ENCODE results near the gene TRAPPC8. TPM values are rescaled to one million over a fixed set of nuclear protein-coding genes. Genes with fewer than 3 reads are reported as not detected.

TRAPPC8 gene
- total and polyA plus RNA-seq, 4 donors = 12.4 to 73.5 (median 35.8) TPM

GRCh38 chr18:31791817-31792579 is 150.9 kb downstream of the TRAPPC8 start:
- H3K27me3 ChIP-seq (ENCODE audit: control insufficient read depth in 3 of 3, insufficient read depth in 3 of 3, low read length in 2 of 3) = no peaks in the 10 kb centered on the region

GRCh38 chr18:31789409-31789808 is 153.5 kb downstream of the TRAPPC8 start:
- Histone ChIP-seq H3K27ac (ENCODE audit: low read depth in 1 of 2, low read length in 1 of 2) (no peak overlapping the region), H3K9me3 (ENCODE audit: control insufficient read depth in 4 of 4, insufficient read depth in 3 of 4, low read length in 3 of 4) (no peaks in the 10 kb centered on the region), H3K9ac (ENCODE audit: insufficient read depth in 1 of 2, low read length in 2 of 2) (no peak overlapping the region), H3K4me3 (no peak overlapping the region), H3K27me3 (ENCODE audit: control insufficient read depth in 3 of 3, insufficient read depth in 3 of 3, low read length in 2 of 3) (no peaks in the 10 kb centered on the region), H3K4me1 (ENCODE audit: control insufficient read depth in 5 of 5, insufficient read depth in 5 of 5, low read length in 5 of 5) (no peaks in the 10 kb centered on the region), H3K36me3 (ENCODE audit: control insufficient read depth in 4 of 4, insufficient read depth in 4 of 4, low read length in 4 of 4) (no peaks in the 10 kb centered on the region)
- 62 to 83% methylated on average over 10 of the region's 10 CpGs for WGBS, 2 donors
- ATAC-seq (ENCODE audit: insufficient read depth, low FRiP score) = no peak
- no peak for TF ChIP-seq CTCF (IDR thresholded peaks at IDR 0.05; ENCODE audit: control extremely low read depth, extremely low read depth)
- peak in 1 of 3 donors; percentile 12 for DNase-seq

More at GRCh38 chr18:31791817-31792579, 150.9 kb downstream of the TRAPPC8 start:
- no peaks in the 10 kb centered on the region for H3K9me3 ChIP-seq (ENCODE audit: control insufficient read depth in 4 of 4, insufficient read depth in 3 of 4, low read length in 3 of 4)
- peak in 1 of 3 donors; percentile 3 for DNase-seq
- no peak overlapping the region for H3K9ac ChIP-seq (ENCODE audit: insufficient read depth in 1 of 2, low read length in 2 of 2)
- no peak overlapping the region for H3K27ac ChIP-seq (ENCODE audit: low read depth in 1 of 2, low read length in 1 of 2)
- H3K4me3 ChIP-seq = no peak overlapping the region
- H3K36me3 ChIP-seq (ENCODE audit: control insufficient read depth in 4 of 4, insufficient read depth in 4 of 4, low read length in 4 of 4) = no peaks in the 10 kb centered on the region
- no peak for TF ChIP-seq CTCF (IDR thresholded peaks at IDR 0.05; ENCODE audit: control extremely low read depth, extremely low read depth)
- WGBS, 2 donors = 75 to 78% methylated on average over 6 of the region's 6 CpGs
- peak; percentile 41 for ATAC-seq (ENCODE audit: insufficient read depth, low FRiP score)
- no peaks in the 10 kb centered on the region for H3K4me1 ChIP-seq (ENCODE audit: control insufficient read depth in 5 of 5, insufficient read depth in 5 of 5, low read length in 5 of 5)

- Histone ChIP-seq H3K27ac (ENCODE audit: low read depth in 1 of 2, low read length in 1 of 2) (no peak overlapping the region), H3K27me3 (ENCODE audit: control insufficient read depth in 3 of 3, insufficient read depth in 3 of 3, low read length in 2 of 3) (no peaks in the 10 kb centered on the region), H3K9ac (ENCODE audit: insufficient read depth in 1 of 2, low read length in 2 of 2) (no peak overlapping the region), H3K4me3 (no peak overlapping the region), H3K9me3 (ENCODE audit: control insufficient read depth in 4 of 4, insufficient read depth in 3 of 4, low read length in 3 of 4) (peaks cover 0 to 8% (median 3%) of the 10 kb centered on the region in 4 donors), H3K4me1 (ENCODE audit: control insufficient read depth in 5 of 5, insufficient read depth in 5 of 5, low read length in 5 of 5) (no peaks in the 10 kb centered on the region), H3K36me3 (ENCODE audit: control insufficient read depth in 4 of 4, insufficient read depth in 4 of 4, low read length in 4 of 4) (no peaks in the 10 kb centered on the region)
- WGBS, 2 donors = 72 to 84% methylated on average over 3 of the region's 3 CpGs
- no peak for ATAC-seq (ENCODE audit: insufficient read depth, low FRiP score)
- TF ChIP-seq CTCF (IDR thresholded peaks at IDR 0.05; ENCODE audit: control extremely low read depth, extremely low read depth) = no peak
- no peak for DNase-seq
Measured at GRCh38 chr18:31783059-31783458, 159.9 kb downstream of the TRAPPC8 start.

Small RNA genes lying within 50 kb of the gene (small RNA-seq; reads per million reads assigned to genes)
- gene RNU6-1050P (ENCODE audit: low replicate concordance) = not detected

Other genes starting within 250 kb of the TRAPPC8 start
- gene SLC25A52, start 182.2 kb downstream of the TRAPPC8 start, total RNA-seq = under 1 TPM; 0.21 to 0.31 TPM
- under 1 TPM in 1 of 2 donors, not detected in 1; 0.02 TPM for gene SLC25A52, start 182.2 kb downstream of the TRAPPC8 start, polyA plus RNA-seq
- gene RNF125, start 75.7 kb upstream of the TRAPPC8 start, total RNA-seq = 1 to 10 TPM; 4.8 to 9.2 TPM
- 1 to 10 TPM; 1.4 to 1.8 TPM for gene RNF125, start 75.7 kb upstream of the TRAPPC8 start, polyA plus RNA-seq
- 10 to 100 TPM; 23.6 to 37.9 TPM for gene RNF138, start 148.7 kb upstream of the TRAPPC8 start, total RNA-seq
- 10 to 100 TPM; 13.1 to 22.1 TPM for gene RNF138, start 148.7 kb upstream of the TRAPPC8 start, polyA plus RNA-seq
- gene MEP1B, start 246.9 kb upstream of the TRAPPC8 start, total RNA-seq = not detected
- not detected for gene MEP1B, start 246.9 kb upstream of the TRAPPC8 start, polyA plus RNA-seq